Activated naive CD4-positive, alpha-beta T cell treated with anti-CD3 and anti-CD28 coated beads for 36 hours (primary cell): ENCODE measurements around the gene PDP2. TPM values are rescaled to one million over a fixed set of nuclear protein-coding genes. Genes with fewer than 3 reads are reported as not detected.
"Not testable (repeated sequence)": the region's sequence is repeated elsewhere in the genome, so short reads cannot be mapped to it uniquely, and the experiment has no call there.

Experiments
- CTCF ChIA-PET: fragments of 350-600 bp; sonication (Branson Sonifier 250); formaldehyde crosslinking; loops from one replicate; lab custom pipeline; 2021; ENCODE audit warnings: antibody characterized with exemption; lab: Charles Lee
- DNase-seq: peaks from one replicate; pipeline ENCODE4 v3.0.0-alpha.2; 2020
- H3K27ac Mint-ChIP-seq: one replicate; pipeline ENCODE4 v1.8.0; 2021; ENCODE audit warnings: mild to moderate bottlenecking, mixed read lengths
- H3K27me3 Mint-ChIP-seq: one replicate; pipeline ENCODE4 v1.8.0; 2021; ENCODE audit warnings: low read depth, mixed read lengths
- H3K36me3 Mint-ChIP-seq: one replicate; pipeline ENCODE4 v1.8.0; 2021; ENCODE audit warnings: low read depth, mixed read lengths
- H3K4me1 Mint-ChIP-seq: one replicate; pipeline ENCODE4 v1.8.0; 2021; ENCODE audit warnings: low read depth, mixed read lengths
- H3K4me3 Mint-ChIP-seq: one replicate; pipeline ENCODE4 v1.8.0; 2021; ENCODE audit warnings: mild to moderate bottlenecking, moderate library complexity, mixed read lengths
- H3K9me3 Mint-ChIP-seq: one replicate; pipeline ENCODE4 v1.8.0; 2021; ENCODE audit warnings: mixed read lengths
- intact Hi-C: fragments of 100-400 bp; cut with micrococcal nuclease; formaldehyde crosslinking; loops from one replicate; pipeline ENCODE4 v1.15.1; 2023
- total RNA-seq, 2 experiments: library from RNA; stranded (reverse); gene quantifications; one replicate each; pipeline ENCODE4 v1.2.3, GENCODE V29; 2021

PDP2 gene
- total RNA-seq, 2 experiments from 2014 or later, result 18.8 to 20.6 TPM

GRCh38 chr16:66889622-66890021 lies 9.3 kb downstream of the PDP2 start:
- no peak for DNase-seq
- Mint-ChIP-seq H3K4me3 (no peak overlapping the region), H3K27me3 (no peaks in the 10 kb centered on the region), H3K36me3 (peaks cover 26% of the 10 kb centered on the region), H3K4me1 (peaks cover 32% of the 10 kb centered on the region), H3K27ac (no peak overlapping the region), H3K9me3 (no peaks in the 10 kb centered on the region)
- CTCF ChIA-PET, result interaction anchor here (0.7 to 2.2 kb wide), 3 partner anchors 10 to 39 kb away, joined by 3 to 5 read pairs (median 3); partner anchors contain the start of gene PDP2
- intact Hi-C loops, result no loop called here

GRCh38 chr16:66890799-66891198 lies 10.5 kb downstream of the PDP2 start:
- CTCF ChIA-PET, result interaction anchor here (1.4 to 6.9 kb wide), 5 partner anchors 18 to 60 kb away, joined by 3 to 44 read pairs (median 5); partner anchors contain the start of gene NAE1
- H3K9me3 Mint-ChIP-seq, result no peaks in the 10 kb centered on the region
- peaks cover 27% of the 10 kb centered on the region for H3K4me1 Mint-ChIP-seq
- no peak overlapping the region for H3K4me3 Mint-ChIP-seq
- intact Hi-C loops, result no loop called here
- DNase-seq, result no peak
- no peaks in the 10 kb centered on the region for H3K27me3 Mint-ChIP-seq
- no peak overlapping the region for H3K27ac Mint-ChIP-seq
- H3K36me3 Mint-ChIP-seq, result peaks cover 20% of the 10 kb centered on the region

GRCh38 chr16:66891360-66891759 lies 11.0 kb downstream of the PDP2 start:
- peaks cover 16% of the 10 kb centered on the region for H3K36me3 Mint-ChIP-seq
- H3K9me3 Mint-ChIP-seq, result no peaks in the 10 kb centered on the region
- intact Hi-C loops, result no loop called here
- CTCF ChIA-PET, result interaction anchor here (1.6 to 6.9 kb wide), 4 partner anchors 19 to 61 kb away, joined by 4 to 44 read pairs (median 6); partner anchors contain the start of gene NAE1
- peaks cover 25% of the 10 kb centered on the region for H3K4me1 Mint-ChIP-seq
- no peak for DNase-seq
- no peak overlapping the region for H3K27ac Mint-ChIP-seq
- H3K27me3 Mint-ChIP-seq, result no peaks in the 10 kb centered on the region
- H3K4me3 Mint-ChIP-seq, result no peak overlapping the region

GRCh38 chr16:66891797-66892196 lies 11.5 kb downstream of the PDP2 start:
- no peak overlapping the region for H3K4me3 Mint-ChIP-seq
- no peak for DNase-seq
- H3K36me3 Mint-ChIP-seq, result peaks cover 12% of the 10 kb centered on the region
- CTCF ChIA-PET, result interaction anchor here (0.9 to 6.9 kb wide), 9 partner anchors 10 to 61 kb away, joined by 3 to 44 read pairs (median 6); partner anchors contain the start of genes NAE1 and PDP2
- H3K4me1 Mint-ChIP-seq, result peaks cover 23% of the 10 kb centered on the region
- intact Hi-C loops, result no loop called here
- no peaks in the 10 kb centered on the region for H3K27me3 Mint-ChIP-seq
- no peaks in the 10 kb centered on the region for H3K9me3 Mint-ChIP-seq
- no peak overlapping the region for H3K27ac Mint-ChIP-seq

- Mint-ChIP-seq H3K27ac (no peak overlapping the region), H3K9me3 (no peaks in the 10 kb centered on the region), H3K27me3 (no peaks in the 10 kb centered on the region), H3K4me1 (peaks cover 8% of the 10 kb centered on the region), H3K4me3 (no peak overlapping the region), H3K36me3 (peaks cover 3% of the 10 kb centered on the region)
- intact Hi-C loops, result loop anchor here (2.0 kb wide), 3 partner anchors 53 to 121 kb away; no protein-coding TSS in a partner anchor
- CTCF ChIA-PET, result interaction anchor here (1.2 to 6.9 kb wide), 6 partner anchors 11 to 258 kb away, joined by 3 to 44 read pairs (median 8); partner anchors contain the start of gene PDP2
- no peak for DNase-seq
These were observed 13.7 kb downstream of the PDP2 start for GRCh38 chr16:66894055-66894454.

GRCh38 chr16:66894948-66895688 lies 14.8 kb downstream of the PDP2 start:
- no peak overlapping the region for H3K27ac Mint-ChIP-seq

GRCh38 chr16:66895689-66895979 lies 15.3 kb downstream of the PDP2 start:
- Mint-ChIP-seq H3K27ac (no peak overlapping the region), H3K9me3 (no peaks in the 10 kb centered on the region), H3K27me3 (no peaks in the 10 kb centered on the region), H3K4me1 (peaks cover 8% of the 10 kb centered on the region), H3K4me3 (no peak overlapping the region), H3K36me3 (peaks cover 3% of the 10 kb centered on the region)
- DNase-seq, result no peak
- intact Hi-C loops, result loop anchor here (1.0 to 2.0 kb wide), 4 partner anchors 33 to 119 kb away; no protein-coding TSS in a partner anchor
- CTCF ChIA-PET, result interaction anchor here (0.6 to 6.9 kb wide), 12 partner anchors 9 to 158 kb away, joined by 3 to 44 read pairs (median 4); partner anchors contain the start of genes CDH16 and PDP2

More at GRCh38 chr16:66894948-66895688, 14.8 kb downstream of the PDP2 start:
- peaks cover 8% of the 10 kb centered on the region for H3K4me1 Mint-ChIP-seq
- intact Hi-C loops, result loop anchor here (1.0 to 2.0 kb wide), 4 partner anchors 33 to 120 kb away; no protein-coding TSS in a partner anchor
- no peak overlapping the region for H3K4me3 Mint-ChIP-seq
- CTCF ChIA-PET, result interaction anchor here (0.6 to 6.9 kb wide), 14 partner anchors 10 to 172 kb away, joined by 3 to 44 read pairs (median 4); partner anchors contain the start of genes CDH16 and PDP2
- peak; percentile 81 for DNase-seq
- no peaks in the 10 kb centered on the region for H3K27me3 Mint-ChIP-seq
- H3K36me3 Mint-ChIP-seq, result peaks cover 3% of the 10 kb centered on the region
- H3K9me3 Mint-ChIP-seq, result no peaks in the 10 kb centered on the region

GRCh38 chr16:66895999-66896398 lies 15.7 kb downstream of the PDP2 start:
- DNase-seq, result no peak
- no peaks in the 10 kb centered on the region for H3K9me3 Mint-ChIP-seq
- no peaks in the 10 kb centered on the region for H3K27me3 Mint-ChIP-seq
- H3K36me3 Mint-ChIP-seq, result peaks cover 3% of the 10 kb centered on the region
- CTCF ChIA-PET, result interaction anchor here (0.6 to 6.9 kb wide), 7 partner anchors 9 to 57 kb away, joined by 3 to 44 read pairs (median 6); partner anchors contain the start of gene CDH16
- no peak overlapping the region for H3K27ac Mint-ChIP-seq
- H3K4me3 Mint-ChIP-seq, result no peak overlapping the region
- peaks cover 8% of the 10 kb centered on the region for H3K4me1 Mint-ChIP-seq
- intact Hi-C loops, result loop anchor here (1.0 to 2.0 kb wide), 4 partner anchors 32 to 119 kb away; no protein-coding TSS in a partner anchor

GRCh38 chr16:66896682-66897081 lies 16.4 kb downstream of the PDP2 start:
- H3K27ac Mint-ChIP-seq, H3K4me1 Mint-ChIP-seq, DNase-seq, H3K36me3 Mint-ChIP-seq, intact Hi-C loops, H3K27me3 Mint-ChIP-seq, H3K4me3 Mint-ChIP-seq, H3K9me3 Mint-ChIP-seq: not testable (repeated sequence)
- CTCF ChIA-PET, result interaction anchor here (0.6 to 6.9 kb wide), 5 partner anchors 11 to 122 kb away, joined by 3 to 44 read pairs (median 4); no protein-coding TSS in a partner anchor

GRCh38 chr16:66898207-66898606 lies 17.9 kb downstream of the PDP2 start:
- Mint-ChIP-seq H3K27me3 (no peaks in the 10 kb centered on the region), H3K4me3 (no peak overlapping the region), H3K9me3 (no peaks in the 10 kb centered on the region), H3K27ac (no peak overlapping the region), H3K4me1 (peaks cover under 1% of the 10 kb centered on the region), H3K36me3 (peaks cover under 1% of the 10 kb centered on the region)
- CTCF ChIA-PET, result interaction anchor here (1.0 kb wide), 1 partner anchor 18 kb away, joined by 3 read pairs; the partner anchor contains the start of gene PDP2
- DNase-seq, result no peak
- intact Hi-C loops, result no loop called here

- H3K4me3 Mint-ChIP-seq, result no peak overlapping the region
- H3K36me3 Mint-ChIP-seq, result no peaks in the 10 kb centered on the region
- no peaks in the 10 kb centered on the region for H3K27me3 Mint-ChIP-seq
- CTCF ChIA-PET, result interaction anchor here (1.0 kb wide), 1 partner anchor 19 kb away, joined by 3 read pairs; the partner anchor contains the start of gene PDP2
- no peaks in the 10 kb centered on the region for H3K4me1 Mint-ChIP-seq
- no peak overlapping the region for H3K27ac Mint-ChIP-seq
- no peak for DNase-seq
- no peaks in the 10 kb centered on the region for H3K9me3 Mint-ChIP-seq
- intact Hi-C loops, result no loop called here
These were observed 18.6 kb downstream of the PDP2 start for GRCh38 chr16:66898933-66899309.

- intact Hi-C loops, result no loop called here
- Mint-ChIP-seq H3K9me3 (no peaks in the 10 kb centered on the region), H3K4me3 (no peak overlapping the region), H3K27me3 (no peaks in the 10 kb centered on the region), H3K27ac (no peak overlapping the region), H3K36me3 (no peaks in the 10 kb centered on the region), H3K4me1 (no peaks in the 10 kb centered on the region)
- DNase-seq, result no peak
- CTCF ChIA-PET, result no interaction called here
These were observed 19.1 kb downstream of the PDP2 start for GRCh38 chr16:66899310-66899944.
